GM18870 (cell line): Measurements from ENCODE around the gene ASCL5.

ENCODE experiments used
- ATAC-seq: cut with Tn5 transposase; IDR thresholded peaks from one replicate; pipeline ENCODE4 v1.9.1; 2021; ENCODE audit warnings: moderate library complexity; ENCODE audit not compliant: unreplicated experiment

The ASCL5 gene

DNA sequence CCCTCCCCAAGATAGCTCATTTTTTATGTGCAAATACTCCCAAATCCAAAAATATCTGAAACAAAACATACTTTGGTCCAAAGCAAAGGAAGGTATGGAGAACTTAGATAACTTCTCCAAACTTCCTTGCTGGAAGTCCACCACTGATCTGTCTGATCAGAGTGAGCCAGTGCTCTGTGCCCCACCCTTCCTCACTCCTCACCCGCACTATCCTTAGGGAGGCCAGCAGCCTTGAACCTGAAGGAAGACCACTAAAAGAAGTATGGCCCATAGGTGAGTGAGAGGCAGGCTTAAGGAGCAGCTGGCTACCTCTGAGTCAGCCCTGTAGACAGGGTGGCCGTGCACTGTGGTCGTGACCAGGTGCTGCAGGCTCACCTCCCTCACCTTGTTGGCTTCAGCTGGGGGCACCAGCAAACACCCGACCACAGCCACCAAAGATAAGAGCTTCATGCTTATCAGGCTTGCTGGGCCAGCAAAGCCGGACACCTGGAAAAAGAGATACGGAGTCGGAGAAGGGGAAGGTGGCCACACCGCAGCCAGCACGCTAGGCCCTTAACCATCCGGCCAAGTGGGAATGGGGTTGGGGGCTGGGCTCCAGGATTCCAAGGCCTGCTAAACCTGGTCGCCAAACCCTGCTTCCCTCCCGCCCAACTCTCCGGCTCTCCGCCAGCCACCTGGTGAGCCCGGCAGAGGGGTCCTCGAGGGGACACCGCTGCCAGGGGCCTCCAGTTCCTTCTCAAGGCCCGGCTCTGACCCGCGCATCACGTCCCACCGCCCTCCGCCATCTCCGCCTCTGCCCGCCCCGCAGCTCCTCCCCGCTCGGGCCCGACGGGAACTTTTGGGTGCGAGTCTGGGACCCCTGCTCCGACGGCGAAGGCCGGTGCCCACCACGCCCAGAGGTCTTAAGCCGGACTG is 26.7 kb upstream of the ASCL5 start:
- ATAC-seq = peak; percentile 29

DNA sequence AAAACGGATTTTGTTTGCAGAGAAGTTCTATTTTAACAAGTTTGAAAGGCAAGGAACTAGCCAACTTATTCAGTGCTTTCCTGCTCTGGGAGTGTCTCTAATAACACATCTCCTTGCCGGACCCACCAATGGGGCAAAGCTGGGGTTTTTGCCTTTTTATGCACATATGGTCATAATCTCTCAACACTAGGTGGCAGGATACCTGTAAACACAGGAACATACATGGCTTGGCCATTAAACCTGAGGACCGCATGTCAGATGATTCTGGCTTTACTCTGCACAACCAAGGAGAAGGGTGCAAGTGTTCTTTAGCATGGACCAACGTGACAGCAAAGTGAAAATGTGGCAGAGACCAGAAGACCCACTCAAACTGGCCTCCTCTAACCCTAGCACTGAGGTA is 22.4 kb upstream of the ASCL5 start:
- ATAC-seq = no peak

DNA sequence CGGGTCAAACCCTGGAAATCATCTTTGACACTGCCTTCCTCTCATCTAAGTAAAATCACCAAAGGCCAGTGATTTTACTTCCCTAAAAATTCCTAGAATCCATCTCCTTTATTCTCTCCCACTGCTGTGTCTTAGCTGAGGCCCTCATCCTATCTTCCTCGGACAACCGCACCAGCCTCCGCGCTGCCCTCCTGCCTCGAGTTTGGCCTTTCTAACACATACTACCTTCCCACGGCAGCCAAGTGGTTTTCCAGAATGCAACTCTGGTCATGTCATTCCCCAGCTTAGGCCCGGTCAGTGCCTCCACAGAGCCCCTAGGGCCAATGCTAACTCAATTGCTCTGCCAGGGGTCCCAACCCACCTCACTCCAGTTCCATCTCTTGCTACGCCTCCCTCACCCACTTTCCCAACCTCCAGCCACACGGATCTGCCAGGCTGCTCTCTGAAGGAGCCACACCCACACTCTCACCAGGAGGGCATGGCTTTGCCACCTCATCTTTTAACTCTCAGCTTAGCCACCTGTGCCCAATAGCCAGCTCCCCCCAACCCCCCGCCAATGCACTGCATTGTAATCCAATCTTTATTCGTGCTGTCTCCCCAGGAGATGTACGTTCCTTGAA is 20.5 kb upstream of the ASCL5 start:
- ATAC-seq = no peak

DNA sequence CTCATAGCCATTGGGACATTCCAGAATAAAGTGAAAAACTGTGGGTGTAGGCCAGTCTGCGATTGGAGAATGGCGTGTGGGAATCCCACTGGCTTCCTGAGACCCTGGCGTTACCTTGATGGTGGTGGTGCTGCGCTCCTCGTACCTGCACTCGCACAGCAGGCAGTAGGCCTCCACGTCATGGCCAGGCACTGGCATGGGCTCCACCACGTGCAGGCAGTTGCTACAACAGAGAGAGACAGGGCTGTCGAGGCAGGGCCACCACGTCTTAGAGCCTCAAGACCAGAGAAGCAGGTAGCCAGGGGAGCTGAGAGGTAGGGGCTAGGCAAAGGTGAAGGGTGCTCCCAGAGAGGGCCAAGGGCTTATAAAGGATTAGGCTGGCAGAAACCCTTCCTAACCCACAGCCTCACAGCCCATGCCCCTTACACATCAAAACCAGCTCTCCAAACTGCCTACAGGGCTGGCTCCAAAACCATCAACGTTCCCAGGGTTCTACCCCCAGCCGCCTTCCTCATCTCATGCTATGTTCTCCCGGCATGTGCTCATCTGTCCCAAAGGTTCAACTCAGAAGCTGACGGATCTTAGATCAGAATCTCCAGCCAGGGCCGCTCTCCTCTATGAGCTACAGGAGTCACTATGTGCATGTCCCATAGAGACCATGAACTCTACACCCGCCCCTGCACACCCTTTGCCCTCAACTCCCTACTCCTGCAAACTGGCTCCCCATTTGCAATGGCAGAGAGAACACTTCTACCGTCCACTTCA is 19.8 kb upstream of the ASCL5 start:
- ATAC-seq = no peak

DNA sequence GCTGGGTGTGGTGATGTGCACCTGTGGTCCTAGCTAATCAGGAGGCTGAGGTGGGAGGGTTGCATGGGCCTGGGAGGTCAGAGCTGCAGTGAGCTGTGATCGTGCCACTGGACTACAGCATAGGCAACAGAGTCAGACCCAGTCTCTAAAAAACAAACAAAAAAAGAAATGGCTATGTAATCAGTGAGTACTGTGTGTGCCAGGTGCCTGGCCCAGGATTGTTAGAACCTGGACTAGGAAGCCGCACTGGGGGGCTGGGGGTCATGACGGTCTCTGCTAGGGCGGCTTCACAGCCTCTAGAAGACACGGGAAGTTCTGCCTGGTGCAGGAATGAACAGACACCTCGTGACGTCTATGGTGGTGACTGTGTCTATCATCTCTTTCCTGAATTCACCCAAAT is 18.8 kb upstream of the ASCL5 start:
- ATAC-seq = no peak

DNA sequence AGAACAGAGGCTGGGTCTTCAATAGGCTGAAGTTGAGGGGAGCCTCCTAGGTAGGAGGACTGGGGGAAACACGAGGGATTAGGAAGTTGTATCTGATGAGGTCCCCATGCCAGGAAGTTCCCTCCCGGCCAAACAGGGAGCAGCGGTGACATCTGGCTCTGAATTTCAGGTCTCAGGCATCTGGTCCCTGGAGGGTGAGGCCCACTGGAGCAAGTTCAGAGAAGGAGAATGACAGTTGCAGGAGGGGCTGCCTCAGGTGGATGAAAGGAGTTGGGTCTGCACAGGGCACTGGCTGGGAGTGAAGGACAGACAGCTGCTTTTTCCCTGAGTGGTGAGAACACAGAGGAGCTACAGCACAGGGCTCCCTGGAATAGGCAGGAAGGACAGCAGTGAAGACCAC is 18.1 kb upstream of the ASCL5 start:
- no peak for ATAC-seq

DNA sequence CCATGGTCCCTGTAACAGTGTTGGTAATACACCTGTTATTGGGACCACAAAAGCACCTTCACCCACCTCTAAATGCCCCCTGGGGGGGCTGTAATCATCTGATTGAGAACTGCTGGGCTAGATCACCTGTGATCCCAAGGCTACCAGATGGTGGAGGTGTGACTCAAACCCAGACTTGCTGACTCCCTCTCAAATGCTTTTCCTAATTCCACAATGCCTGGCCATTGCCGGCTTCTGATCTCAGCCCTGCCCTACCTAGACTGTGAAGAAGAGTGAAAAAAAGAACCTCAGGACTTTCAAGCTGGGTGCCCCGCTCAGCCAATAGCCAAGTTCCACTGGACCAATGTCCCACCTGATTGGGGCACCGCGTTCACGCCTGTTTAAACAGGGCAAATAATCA is 17.7 kb upstream of the ASCL5 start:
- no peak for ATAC-seq

DNA sequence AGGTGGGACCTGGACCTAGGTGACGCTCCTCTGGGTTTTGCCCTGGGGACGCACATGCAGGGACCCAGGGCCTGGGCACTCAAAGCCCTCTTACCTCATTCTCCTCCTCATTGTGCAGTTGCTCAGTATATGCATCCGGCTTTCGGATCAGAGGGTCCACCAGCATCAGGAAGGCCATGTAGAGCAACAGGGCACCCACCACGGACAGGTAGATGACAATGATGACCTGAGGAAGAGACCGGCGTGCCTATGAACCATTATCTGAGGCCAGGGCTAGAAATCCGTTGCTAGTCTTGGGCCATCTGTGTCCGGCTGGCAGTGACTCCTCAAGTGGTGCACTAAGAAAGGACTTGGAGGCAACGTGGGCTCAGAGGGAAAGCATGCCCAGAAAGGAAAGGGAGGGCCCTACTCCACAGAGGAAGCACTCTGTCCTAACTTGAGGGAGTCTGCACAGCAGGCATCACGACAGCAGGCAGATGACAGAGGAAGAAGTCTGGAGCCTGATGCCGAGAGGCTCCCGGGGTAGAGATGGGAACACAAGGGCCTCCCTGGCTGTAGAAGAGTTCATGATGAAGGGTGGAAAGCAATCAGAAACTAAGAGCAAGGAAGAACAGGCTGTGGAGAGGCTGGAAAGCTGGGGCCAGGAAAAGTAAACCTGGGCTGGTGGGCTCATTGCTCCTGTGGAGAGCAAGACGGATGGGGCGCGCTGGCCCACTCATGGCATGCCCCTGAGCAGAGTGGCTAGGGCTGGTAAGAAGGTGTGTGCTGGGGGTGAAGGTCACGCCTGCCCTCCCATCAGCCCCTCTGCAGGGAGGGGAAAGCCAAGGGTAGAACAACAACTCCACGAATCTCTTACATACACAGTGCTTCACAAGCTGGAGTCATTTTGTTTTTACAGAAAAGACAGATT is 17.0 kb upstream of the ASCL5 start:
- no peak for ATAC-seq

DNA sequence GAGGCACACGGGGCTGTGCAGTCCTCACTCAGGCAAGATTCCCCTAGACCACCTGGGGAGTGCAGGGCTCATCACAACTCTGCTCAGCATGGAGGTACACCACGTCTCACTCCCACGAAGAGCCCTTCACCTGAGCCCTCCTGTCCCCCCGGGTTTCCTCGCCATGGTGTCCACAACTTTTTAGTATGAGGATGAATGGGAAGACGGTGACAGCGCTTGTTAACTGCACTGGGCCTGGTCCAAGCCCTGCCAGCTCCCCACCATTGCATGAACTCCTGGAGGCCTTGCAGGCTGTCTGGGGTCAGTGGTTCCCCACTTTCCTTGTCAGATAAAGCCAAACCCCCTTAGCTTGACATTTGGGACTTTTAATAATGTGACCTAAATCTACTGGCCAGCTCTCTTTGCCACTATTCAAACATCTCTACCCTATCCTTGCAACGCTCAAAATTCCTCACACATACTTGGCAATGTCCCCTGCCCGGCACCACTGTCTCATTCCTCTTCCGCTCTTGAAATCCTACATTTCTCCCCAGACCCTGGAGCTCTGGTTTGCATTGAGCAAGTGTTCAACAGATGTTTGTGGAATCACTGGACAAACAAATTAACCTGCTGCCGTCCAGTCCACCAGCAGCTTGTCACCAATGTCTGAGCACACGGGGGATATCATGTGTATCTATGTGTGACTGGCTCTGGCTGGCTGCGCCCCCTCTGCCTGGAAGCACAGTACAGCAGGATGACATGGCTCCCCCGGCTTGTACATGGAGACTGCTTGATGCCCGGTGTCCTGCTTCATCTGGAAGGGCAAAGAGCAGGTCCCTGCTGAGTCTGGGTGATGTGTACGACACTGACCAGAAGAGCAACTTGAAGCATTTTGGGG is 16.1 kb upstream of the ASCL5 start:
- no peak for ATAC-seq

DNA sequence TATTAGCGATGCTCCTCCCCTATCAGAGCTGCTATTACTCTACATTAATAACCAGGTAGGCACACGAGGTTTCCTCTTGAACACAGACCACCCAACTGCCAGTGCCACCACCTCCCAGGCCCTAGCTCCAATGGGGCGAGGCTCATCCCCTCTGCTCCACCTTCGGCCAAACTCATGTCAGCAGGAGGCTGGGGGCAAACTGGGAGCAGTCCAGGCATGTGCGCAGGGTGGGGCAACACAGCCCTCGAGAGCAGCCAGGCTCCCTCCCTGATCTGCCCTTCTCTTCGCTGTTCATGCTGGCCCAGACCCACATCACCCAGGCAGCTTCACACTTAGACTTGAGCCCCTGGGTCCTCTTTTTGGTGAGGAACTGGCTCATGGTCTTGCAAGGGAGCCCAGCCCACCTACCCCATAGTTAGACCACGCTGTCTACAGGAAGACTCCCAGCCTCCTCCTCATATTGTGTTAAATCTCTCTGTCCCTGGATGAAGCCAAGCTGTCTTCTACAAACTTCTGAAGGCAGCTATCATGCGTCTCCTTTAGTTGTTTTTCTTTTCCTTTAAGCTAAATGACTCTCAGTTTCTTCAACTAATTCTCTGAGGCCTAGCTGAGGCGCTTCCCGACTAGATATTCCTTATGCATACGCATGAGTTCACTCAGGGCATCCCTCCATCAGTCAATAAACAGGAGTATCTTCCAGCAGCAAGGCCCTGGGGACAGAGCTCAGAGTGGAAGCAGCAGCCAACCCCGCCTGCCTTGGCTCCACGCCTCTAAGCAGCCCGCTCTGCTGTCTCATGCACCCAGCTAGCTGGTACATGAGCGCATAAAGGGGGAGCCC is 15.2 kb upstream of the ASCL5 start:
- no peak for ATAC-seq

DNA sequence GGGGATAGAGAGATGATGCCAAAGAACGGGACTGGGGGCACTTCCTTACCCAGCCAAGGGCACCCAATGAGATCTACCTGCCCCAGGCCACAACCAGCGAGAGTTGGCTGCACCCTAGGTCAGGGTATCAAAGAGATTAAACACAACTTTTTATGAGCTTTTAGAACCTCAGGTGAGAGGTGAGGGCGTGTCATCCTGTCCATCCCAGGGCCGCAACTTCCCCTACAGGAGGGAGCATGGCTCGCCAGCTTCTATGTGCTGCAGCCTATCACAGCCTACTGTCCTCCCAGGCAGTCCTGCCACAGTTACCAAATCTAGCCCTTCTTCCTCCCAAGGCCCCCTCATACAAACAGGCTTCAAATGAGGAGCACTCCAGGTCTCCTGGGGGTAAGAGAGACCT is 14.4 kb upstream of the ASCL5 start:
- no peak for ATAC-seq

DNA sequence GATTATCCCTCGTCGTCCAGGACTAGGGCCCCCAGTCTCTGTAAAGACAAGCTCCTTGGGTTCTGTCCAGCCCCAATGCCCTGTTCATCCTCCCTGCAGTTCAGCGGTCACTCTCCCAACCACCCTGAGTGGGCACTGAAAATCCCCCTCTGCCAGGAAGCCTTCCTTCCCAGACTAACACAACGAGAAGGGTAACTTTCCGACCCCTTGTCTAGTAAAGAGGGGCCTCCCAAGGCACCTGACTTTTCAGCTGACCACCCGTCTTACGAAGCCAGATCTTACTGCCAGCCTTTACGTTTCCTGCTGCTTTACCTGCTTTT is 13.9 kb upstream of the ASCL5 start:
- ATAC-seq = no peak

DNA sequence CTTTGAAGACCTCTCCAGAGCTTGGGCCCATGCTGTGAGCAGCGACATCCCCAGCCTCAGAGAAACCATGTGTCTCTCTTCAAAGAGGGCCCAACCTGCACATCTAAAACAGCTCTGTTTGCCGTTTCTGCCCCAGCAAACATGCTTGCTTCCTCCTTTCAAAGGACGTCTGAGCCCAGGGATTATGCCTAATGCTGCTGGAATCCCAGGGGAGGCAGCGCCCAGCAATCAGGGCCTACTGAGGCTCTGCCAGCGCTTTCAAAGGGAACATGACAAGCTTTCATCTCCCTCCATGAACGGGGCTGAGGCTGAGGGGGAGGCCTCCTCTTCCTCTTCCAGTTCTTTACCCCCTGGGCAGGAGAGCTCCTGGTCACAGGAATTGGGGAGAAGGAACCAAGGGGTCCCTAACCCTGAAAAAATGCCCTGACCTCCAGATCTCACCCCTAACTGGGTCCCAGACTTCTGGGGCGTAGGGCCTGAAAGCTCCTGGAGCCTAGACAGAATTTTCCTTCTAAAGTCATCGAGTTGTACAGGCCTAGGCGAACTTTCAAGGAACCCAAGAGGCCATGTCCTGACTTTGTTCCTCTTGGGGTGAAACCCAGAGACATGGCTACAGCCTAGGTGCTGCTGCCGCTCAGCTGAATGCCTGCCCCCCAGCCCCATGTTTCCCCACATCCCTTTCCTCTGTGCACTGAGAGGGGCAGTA is 13.4 kb upstream of the ASCL5 start:
- no peak for ATAC-seq

DNA sequence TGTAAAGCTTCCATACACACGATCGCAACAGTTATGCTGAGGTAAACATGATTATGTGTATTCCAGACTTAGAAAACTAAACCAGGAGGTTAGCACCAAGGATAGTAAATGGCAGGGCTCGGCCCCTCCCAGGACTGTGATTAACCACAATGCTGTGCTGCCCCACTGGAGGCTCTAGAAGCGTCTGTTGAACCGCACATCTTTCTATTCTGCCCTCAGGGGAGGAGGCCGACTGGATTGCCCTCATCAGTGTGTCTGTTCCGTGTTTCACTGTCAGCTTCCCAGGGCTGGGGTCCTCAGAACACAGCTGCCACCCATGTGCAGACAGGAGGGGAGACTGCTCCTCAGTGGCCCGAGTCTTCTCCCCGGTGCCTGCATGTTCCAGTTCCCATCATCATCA is 12.8 kb upstream of the ASCL5 start:
- ATAC-seq = no peak

DNA sequence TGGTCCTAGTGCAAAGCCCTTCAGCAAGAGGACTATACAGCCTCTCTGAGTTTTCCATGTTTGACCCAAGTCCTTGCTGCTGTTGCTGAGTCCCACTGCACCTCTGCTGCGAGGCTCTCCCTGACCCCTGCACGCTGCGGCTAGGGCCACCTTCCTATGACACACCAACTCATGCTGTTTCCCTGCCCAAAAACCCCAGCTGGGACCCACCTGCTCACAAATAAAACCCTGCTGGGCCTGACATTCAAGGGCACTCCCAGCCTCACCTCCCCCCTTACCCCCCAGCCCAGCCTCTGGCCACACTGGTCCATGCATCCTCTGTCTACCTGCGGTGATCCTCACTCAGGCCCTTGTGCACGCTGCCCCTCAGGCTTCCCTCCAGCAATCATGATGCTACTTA is 12.3 kb upstream of the ASCL5 start:
- no peak for ATAC-seq

DNA sequence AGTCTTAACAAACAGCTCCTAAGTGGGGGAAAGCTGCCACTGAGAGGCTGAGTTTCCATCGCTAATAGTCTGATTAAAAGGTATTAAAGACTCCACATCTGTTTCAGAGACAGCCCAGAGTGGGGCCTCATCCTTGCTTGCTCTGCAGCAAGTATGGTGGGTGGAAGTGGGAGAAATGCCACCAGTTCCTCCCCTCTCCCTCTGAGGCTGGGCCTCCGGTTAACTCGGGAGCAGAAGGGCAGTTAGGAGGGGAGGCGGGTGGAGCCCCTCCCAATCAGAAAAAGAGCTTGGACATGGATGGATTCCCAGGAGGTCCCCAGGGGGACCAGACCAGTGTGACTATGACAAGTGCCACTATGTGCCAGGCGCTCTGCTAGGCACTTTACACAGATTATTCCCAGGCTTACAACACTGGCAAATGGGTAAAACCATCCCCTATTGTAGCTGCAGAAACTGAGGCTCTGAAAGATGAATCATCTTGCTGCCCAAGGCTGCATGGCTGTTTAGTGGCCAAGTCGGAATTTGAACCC is 11.4 kb upstream of the ASCL5 start:
- no peak for ATAC-seq

DNA sequence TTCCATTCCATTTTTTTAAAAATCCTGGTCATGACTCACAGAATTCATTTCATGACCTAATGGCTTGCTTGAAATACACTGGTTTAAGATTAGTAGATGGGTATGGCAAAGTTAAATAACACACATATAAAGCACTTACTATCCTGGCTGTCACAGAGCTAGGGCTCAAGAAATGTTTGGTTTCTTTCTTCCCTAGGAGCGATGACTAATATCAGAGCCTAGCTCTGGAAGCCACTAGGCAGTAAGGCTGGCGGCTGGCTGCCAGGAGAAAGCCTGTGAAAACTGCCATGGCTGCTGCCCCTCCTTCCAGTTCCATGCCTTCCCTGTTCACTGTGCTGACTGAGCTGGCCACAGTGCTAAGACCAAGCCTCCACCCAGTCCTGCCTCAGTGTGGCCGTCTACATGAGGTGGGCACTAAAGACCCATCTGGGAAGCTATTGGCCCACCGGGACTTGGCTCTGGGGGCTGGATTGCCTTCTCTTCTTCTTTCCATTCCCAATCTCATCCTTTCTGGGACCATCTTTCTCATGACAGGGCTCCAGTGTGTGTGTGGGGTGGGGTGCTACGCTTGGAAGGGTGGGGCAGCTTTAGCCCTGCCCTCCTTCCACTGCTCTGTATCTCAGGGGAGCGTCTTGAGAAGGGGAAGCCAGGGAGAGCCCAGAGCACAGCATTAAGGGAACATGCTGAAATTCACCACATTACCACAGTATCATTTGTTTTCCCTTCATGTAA is 10.8 kb upstream of the ASCL5 start:
- ATAC-seq = no peak

DNA sequence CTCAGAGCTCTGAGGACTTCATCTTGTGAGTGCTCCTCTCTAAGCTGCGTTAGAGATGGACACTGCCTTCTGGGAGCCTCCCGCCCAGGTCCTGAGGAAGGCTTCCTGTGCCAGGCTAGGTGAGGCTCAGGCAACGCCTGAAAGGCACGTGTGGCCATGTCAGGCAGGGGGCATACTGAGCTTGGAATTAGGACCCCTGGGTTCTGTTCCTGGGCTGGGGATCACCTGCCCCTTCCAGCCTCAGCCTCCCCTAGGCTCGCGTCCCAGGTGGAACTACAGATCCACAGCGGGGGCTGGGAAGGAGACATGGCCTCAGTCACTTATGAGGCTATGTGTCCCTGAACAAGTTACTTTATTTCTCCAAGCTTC is 10.0 kb upstream of the ASCL5 start:
- no peak for ATAC-seq
